ENCODE measurements around the gene HOXA10.

The HOXA10 gene

GRCh38 chr7:27165089-27165995, 8.8 kb downstream of the HOXA10 start, which contains the start of gene HOXA9:
TSS of gene HOXA9 (minus strand) at chr7:27165537. CDS start at chr7:27165457, 80 bp downstream.
- DNase-seq: no peak

DNA sequence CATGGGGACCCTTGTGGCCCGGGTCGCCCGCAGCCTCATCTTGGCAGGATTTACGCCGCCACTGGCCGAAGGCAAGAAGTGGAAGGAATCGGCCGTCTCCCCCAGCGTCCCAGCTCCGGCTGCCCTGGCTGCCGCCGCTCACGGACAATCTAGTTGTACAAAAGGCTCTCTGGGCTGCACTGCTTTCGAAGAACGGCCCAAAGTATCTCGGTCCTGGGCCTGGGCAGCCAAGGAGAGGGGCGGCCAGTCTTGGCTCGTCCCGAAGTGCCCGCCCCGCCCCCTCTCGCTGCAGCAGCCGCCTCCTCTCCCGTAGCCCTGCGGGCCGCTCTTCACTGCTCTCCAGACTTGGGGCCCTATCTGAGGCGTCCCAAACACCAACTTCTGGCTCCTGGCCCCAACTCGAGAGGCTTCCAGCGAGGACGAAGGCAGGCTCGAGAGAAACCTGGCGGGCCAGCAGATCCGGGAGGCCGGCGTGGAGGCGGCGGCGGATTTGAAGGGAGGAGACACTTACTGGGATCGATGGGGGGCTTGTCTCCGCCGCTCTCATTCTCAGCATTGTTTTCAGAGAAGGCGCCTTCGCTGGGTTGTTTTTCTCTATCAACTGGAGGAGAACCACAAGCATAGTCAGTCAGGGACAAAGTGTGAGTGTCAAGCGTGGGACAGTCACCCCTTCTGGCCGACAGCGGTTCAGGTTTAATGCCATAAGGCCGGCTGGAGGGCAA, 9.6 kb downstream of the HOXA10 start:
- DNase-seq: no peak

- no peak for DNase-seq
Measured at GRCh38 chr7:27164045-27164366, 10.1 kb downstream of the HOXA10 start.

- no peak for DNase-seq
Measured at GRCh38 chr7:27163288-27164044, 10.7 kb downstream of the HOXA10 start.

GRCh38 chr7:27162561-27163287, 11.4 kb downstream of the HOXA10 start:
- no peak for DNase-seq

- DNase-seq: no peak
Measured at GRCh38 chr7:27161721-27162560, 12.2 kb downstream of the HOXA10 start.

DNA sequence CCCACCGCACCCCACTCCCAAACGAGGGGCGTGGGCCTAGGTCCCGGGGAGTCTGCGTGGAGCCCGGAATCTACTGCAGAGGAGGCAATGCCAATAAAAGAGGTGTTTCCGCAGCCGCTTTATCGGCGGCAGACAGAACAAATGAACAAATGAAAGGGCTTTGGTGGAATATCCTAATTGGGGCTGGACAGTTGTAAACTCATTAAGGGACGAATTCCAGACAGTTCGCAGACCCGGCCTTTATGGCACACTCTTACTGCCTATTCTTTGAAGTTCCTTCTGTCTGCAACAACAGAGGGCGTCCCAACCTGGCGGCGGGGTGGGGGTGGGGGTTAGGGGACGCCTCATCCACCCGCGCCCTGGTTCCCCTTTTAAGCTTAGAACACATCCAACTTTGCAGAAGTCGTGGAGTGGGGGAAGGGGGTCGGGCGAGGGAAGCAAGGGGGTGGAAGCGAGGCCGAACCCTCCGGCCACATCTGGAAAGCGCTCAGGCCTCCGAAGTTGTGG, 12.9 kb downstream of the HOXA10 start:
- DNase-seq: no peak

- peak; percentile 70 for DNase-seq
Measured at GRCh38 chr7:27160546-27161213, 13.4 kb downstream of the HOXA10 start.

- no peak for DNase-seq
Measured at GRCh38 chr7:27160145-27160545, 14.0 kb downstream of the HOXA10 start.

DNA sequence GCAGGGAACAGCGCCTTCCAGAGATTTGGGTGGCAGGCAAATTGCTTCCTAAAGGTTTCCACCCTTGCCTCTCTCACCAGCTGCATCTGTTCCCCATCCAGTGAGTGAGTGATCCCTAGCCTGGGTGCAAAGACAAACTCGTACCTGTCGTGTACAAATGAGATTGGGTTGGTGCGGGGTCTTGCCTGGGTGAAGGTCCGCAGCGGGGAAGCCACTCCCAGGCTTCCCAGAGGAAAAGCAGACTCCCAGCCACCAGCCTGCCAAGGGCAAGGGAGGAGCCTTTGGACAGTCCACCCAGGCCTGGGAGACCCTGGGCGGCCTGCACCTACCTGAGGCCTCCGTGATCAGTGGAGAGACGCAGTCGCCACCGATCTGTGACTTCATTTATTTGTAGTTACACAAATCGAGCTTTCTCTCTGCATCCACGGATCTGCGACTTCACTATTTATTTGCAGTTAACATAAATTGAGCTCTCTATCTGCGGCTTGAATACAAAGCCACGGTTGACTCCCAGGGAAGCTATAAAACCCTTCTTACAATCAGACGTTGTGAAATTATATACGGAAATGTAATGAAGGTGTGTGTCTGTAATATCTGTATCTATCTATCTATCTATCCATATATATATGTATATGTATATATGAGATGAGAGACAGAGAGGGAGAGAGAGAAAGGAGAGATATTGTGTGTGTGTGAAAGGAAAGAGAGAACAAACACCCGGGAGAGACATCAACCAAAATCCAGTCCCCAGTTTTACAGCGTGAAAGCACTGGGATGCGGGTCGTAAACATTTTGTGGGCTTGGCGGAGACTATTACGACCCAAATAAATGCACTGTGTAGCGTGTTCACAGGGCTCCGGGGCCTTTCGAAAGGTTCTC, 14.6 kb downstream of the HOXA10 start:
- no peak for DNase-seq

GRCh38 chr7:27158436-27159265, 15.5 kb downstream of the HOXA10 start:
- DNase-seq: no peak

DNA sequence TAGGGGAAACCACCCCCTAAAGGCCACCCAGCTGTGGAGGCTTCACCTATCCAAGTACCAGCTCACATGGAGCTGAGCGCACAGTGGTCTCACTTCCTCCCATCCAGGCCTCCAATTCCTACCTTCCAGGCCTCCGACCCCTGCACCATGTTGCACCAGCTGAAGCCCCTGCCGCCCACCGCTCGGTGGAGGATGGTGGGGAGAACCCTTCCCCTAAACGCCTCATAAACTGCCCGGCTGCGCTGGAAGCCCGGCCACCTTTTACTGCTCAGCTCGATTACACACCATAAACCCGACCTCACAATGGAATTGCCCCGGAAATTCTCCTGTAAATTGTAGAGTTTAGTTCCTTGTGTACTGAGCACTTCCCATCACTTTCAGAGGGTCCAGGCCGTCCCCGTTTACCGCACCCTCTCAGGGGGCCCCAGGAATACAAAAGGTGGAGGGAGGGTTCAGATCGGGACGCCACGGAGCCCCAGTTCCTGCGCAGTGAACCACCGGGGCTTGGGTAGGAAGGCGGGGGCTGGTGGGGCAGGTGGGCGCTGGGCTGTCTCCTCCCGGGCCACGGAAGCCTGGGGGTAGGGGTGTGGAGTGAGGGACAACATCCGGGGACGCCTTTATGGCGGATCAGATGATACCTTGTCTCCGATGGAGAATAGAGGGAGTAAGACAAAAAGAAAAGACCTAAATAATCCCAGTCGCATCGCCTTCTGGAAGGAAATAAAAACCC, 16.3 kb downstream of the HOXA10 start:
- DNase-seq: no peak

- no peak for DNase-seq
Measured at GRCh38 chr7:27156916-27157701, 17.0 kb downstream of the HOXA10 start.

DNA sequence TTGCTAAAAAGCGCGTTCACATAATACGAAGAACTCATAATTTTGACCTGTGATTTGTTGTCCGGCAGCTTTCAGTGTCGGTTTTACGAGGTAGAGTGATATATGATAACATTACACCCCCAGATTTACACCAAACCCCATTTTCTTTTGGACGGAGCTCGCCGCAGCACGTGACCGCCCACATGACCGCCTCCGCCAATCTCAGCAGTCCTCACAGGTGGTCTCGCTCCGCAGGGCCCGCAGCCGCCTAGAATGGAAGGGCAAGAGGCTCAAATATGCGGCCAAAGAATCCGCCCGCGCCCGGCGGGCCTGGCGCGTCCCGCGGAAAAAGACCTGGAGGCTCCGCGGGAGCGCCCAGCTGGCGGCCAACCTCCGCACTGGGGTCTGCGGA, 17.6 kb downstream of the HOXA10 start, which contains the start of gene HOXA7:
Gene HOXA7 (minus strand): TSS at position 168 of the 391 bp plus-strand sequence. CDS start 130 bp downstream, at position 38.
- DNase-seq: no peak

- DNase-seq: no peak
Measured at GRCh38 chr7:27155816-27156507, 18.2 kb downstream of the HOXA10 start.
